HG02571 (cell line): ENCODE measurements around the gene KAZALD1.

Source experiments
- ATAC-seq: cut with Tn5 transposase; IDR thresholded peaks from one replicate; pipeline ENCODE4 v1.9.1; 2021; ENCODE audit warnings: mild to moderate bottlenecking, moderate library complexity; ENCODE audit not compliant: unreplicated experiment

The KAZALD1 gene

GRCh38 chr10:101094121-101094879 lies 32.5 kb downstream of the KAZALD1 start:
- ATAC-seq: no peak

- no peak for ATAC-seq
Observed at GRCh38 chr10:101095004-101095403, 33.2 kb downstream of the KAZALD1 start.

GRCh38 chr10:101095550-101096213 lies 33.9 kb downstream of the KAZALD1 start:
- no peak for ATAC-seq

GRCh38 chr10:101096378-101096777 lies 34.6 kb downstream of the KAZALD1 start:
- ATAC-seq: no peak

- no peak for ATAC-seq
Observed at GRCh38 chr10:101097881-101098280, 36.1 kb downstream of the KAZALD1 start.

GRCh38 chr10:101099901-101100300 lies 38.1 kb downstream of the KAZALD1 start:
- no peak for ATAC-seq

- no peak for ATAC-seq
Observed at GRCh38 chr10:101101372-101101881, 39.6 kb downstream of the KAZALD1 start.

GRCh38 chr10:101103430-101103829 lies 41.6 kb downstream of the KAZALD1 start:
- no peak for ATAC-seq

- ATAC-seq: no peak
Observed at GRCh38 chr10:101106351-101106750, 44.6 kb downstream of the KAZALD1 start.

GRCh38 chr10:101107771-101108170 lies 46.0 kb downstream of the KAZALD1 start:
- ATAC-seq: no peak

GRCh38 chr10:101110856-101111523 lies 49.2 kb downstream of the KAZALD1 start:
- no peak for ATAC-seq

GRCh38 chr10:101111547-101111946 lies 49.8 kb downstream of the KAZALD1 start:
- no peak for ATAC-seq

GRCh38 chr10:101112799-101113594 lies 51.2 kb downstream of the KAZALD1 start:
- ATAC-seq: no peak

- ATAC-seq: no peak
Observed at GRCh38 chr10:101113890-101114403, 52.2 kb downstream of the KAZALD1 start.

GRCh38 chr10:101114646-101115045 lies 52.9 kb downstream of the KAZALD1 start:
- no peak for ATAC-seq
